WTC11 (cell line): ENCODE data around the gene HID1.

ENCODE experiments used
- CTCF ChIP-seq: fragments of 200-600 bp; IDR thresholded peaks from 2 replicates; pipeline ENCODE4 v1.8.0; 2022; ENCODE audit warnings: antibody characterized with exemption
- GABPB1 ChIP-seq: sonication (generic); formaldehyde crosslinking; IDR thresholded peaks from 2 replicates; pipeline ENCODE4 v1.8.1; 2023; ENCODE audit warnings: mild to moderate bottlenecking, missing genetic modification reagents
- JUN ChIP-seq: sonication (generic); formaldehyde crosslinking; IDR thresholded peaks from 2 replicates; pipeline ENCODE4 v1.8.0; 2023; ENCODE audit warnings: mild to moderate bottlenecking, missing genetic modification reagents
- SP1 ChIP-seq: sonication (generic); formaldehyde crosslinking; conservative IDR thresholded peaks from 2 replicates; pipeline ENCODE4 v1.8.1; 2022; ENCODE audit warnings: missing genetic modification reagents
- ZNF423 ChIP-seq: fragments of 250-450 bp; sonication (Bioruptor Pico); IDR thresholded peaks from 2 replicates; pipeline ENCODE4 v2.1.2; 2022; ENCODE audit warnings: mild to moderate bottlenecking, moderate library complexity
- TF ChIP-seq, protein P1 (sequence below): sonication (generic); formaldehyde crosslinking; IDR thresholded peaks from 2 replicates; pipeline ENCODE4 v1.8.1; 2023; ENCODE audit warnings: mild to moderate bottlenecking, missing genetic modification reagents, borderline replicate concordance

- TF ChIP-seq ZNF423 (CRISPR knock-in tag), result no peak
- no peak for TF ChIP-seq JUN (CRISPR knock-in tag)
- peak; percentile 84; the same call in 1 of the 2 replicates for TF ChIP-seq SP1 (CRISPR knock-in tag)
- no peak; the same call in 1 of the 2 replicates for TF ChIP-seq GABPB1 (CRISPR knock-in tag)
- TF ChIP-seq, protein P1, sequence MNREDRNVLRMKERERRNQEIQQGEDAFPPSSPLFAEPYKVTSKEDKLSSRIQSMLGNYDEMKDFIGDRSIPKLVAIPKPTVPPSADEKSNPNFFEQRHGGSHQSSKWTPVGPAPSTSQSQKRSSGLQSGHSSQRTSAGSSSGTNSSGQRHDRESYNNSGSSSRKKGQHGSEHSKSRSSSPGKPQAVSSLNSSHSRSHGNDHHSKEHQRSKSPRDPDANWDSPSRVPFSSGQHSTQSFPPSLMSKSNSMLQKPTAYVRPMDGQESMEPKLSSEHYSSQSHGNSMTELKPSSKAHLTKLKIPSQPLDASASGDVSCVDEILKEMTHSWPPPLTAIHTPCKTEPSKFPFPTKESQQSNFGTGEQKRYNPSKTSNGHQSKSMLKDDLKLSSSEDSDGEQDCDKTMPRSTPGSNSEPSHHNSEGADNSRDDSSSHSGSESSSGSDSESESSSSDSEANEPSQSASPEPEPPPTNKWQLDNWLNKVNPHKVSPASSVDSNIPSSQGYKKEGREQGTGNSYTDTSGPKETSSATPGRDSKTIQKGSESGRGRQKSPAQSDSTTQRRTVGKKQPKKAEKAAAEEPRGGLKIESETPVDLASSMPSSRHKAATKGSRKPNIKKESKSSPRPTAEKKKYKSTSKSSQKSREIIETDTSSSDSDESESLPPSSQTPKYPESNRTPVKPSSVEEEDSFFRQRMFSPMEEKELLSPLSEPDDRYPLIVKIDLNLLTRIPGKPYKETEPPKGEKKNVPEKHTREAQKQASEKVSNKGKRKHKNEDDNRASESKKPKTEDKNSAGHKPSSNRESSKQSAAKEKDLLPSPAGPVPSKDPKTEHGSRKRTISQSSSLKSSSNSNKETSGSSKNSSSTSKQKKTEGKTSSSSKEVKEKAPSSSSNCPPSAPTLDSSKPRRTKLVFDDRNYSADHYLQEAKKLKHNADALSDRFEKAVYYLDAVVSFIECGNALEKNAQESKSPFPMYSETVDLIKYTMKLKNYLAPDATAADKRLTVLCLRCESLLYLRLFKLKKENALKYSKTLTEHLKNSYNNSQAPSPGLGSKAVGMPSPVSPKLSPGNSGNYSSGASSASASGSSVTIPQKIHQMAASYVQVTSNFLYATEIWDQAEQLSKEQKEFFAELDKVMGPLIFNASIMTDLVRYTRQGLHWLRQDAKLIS (CRISPR knock-in tag), result no peak
- TF ChIP-seq CTCF, result no peak
These were observed 14.9 kb upstream of the HID1 start, which contains the start of gene CDR2L for GRCh38 chr17:74987418-74987908.
